Spleen (tissue), 11 donors: ENCODE results near the gene ST6GAL1. TPM values are rescaled to one million over a fixed set of nuclear protein-coding genes. Genes with fewer than 3 reads are reported as not detected.

ENCODE experiments used
- DNase-seq: peaks from one replicate; pipeline ENCODE4 v3.0.0-alpha.2; 2020
- H3K27ac ChIP-seq, 8 donors: fragments of 200-600 bp; sonication (generic) in 7 of 8; 1 replicate in 4 of 8; 2 replicates in 4 of 8; pipeline versions ENCODE4 v1.5.0 to v1.8.0; 2016 to 2021; ENCODE audit warnings: inconsistent platforms in 4 of 8, mild to moderate bottlenecking in 4 of 8, moderate library complexity in 1 of 8
- H3K27me3 ChIP-seq, 7 donors: fragments of 200-600 bp; sonication (generic) in 6 of 7; replicated peaks in 1 of 7; 1 replicate in 4 of 7; 2 replicates in 3 of 7; pipeline versions ENCODE4 v1.5.0 to v1.8.0; 2016 to 2021; ENCODE audit warnings: inconsistent platforms in 3 of 7, mild to moderate bottlenecking in 1 of 7
- H3K36me3 ChIP-seq, 6 donors: fragments of 200-600 bp; sonication (generic) in 5 of 6; 1 replicate in 4 of 6; 2 replicates in 2 of 6; pipeline versions ENCODE4 v1.5.0 to v1.8.0; 2016 to 2021; ENCODE audit warnings: inconsistent platforms in 2 of 6
- H3K4me1 ChIP-seq, 6 donors: fragments of 200-600 bp; sonication (generic) in 5 of 6; 1 replicate in 3 of 6; 2 replicates in 3 of 6; pipeline versions ENCODE4 v1.5.0 to v1.8.0; 2016 to 2021; ENCODE audit warnings: inconsistent platforms in 3 of 6
- H3K4me3 ChIP-seq, 8 donors: fragments of 200-600 bp; sonication (generic) in 7 of 8; 1 replicate in 4 of 8; 2 replicates in 4 of 8; pipeline versions ENCODE4 v1.5.0 to v1.8.0; 2016 to 2021; ENCODE audit warnings: inconsistent platforms in 4 of 8, mild to moderate bottlenecking in 4 of 8, moderate library complexity in 2 of 8
- H3K9me3 ChIP-seq, 8 donors: fragments of 200-600 bp; sonication (generic) in 7 of 8; 1 replicate in 4 of 8; 2 replicates in 4 of 8; pipeline versions ENCODE4 v1.5.0 to v1.8.0; 2016 to 2021; ENCODE audit warnings: inconsistent platforms in 4 of 8
- CTCF ChIP-seq, 11 experiments: fragments of 200-600 bp in 7 of 11; fragments of 450-650 bp in 4 of 11; sonication (generic) in 4 of 11; IDR thresholded peaks in 8 of 11; conservative IDR thresholded peaks in 3 of 11; 1 replicate in 7 of 11; 2 replicates in 4 of 11; pipeline versions ENCODE4 v1.4.0 to v1.8.0; 2016 to 2021; ENCODE audit warnings: antibody characterized with exemption in 11 of 11, inconsistent platforms in 4 of 11, mild to moderate bottlenecking in 1 of 11
- POLR2A ChIP-seq, 3 donors: fragments of 450-650 bp; IDR thresholded peaks; one replicate each; pipeline ENCODE4 v1.5.1; 2017; ENCODE audit warnings: antibody characterized with exemption in 3 of 3, mild to moderate bottlenecking in 1 of 3
- POLR2AphosphoS5 ChIP-seq, 3 donors: sonication (generic); formaldehyde crosslinking; IDR thresholded peaks; one replicate each; pipeline ENCODE4 v1.5.1; 2017; ENCODE audit warnings: antibody characterized with exemption in 3 of 3
- WGBS, 5 donors: extraction: QIAGEN DNeasy Blood & Tissue Kit in 3 of 5; methylation state at CpG; one replicate each; pipeline versions ENCODE4 v1.1.5 to v1.1.7; 2013 to 2018; 5-methylcytosine and 5-hydroxymethylcytosine counted together
- intact Hi-C: fragments of 100-400 bp; cut with DNase I; formaldehyde crosslinking; loops from one replicate; pipeline ENCODE4 v1.15.0; 2023; ENCODE audit warnings: low total_unique reads
- polyA plus RNA-seq, 3 donors: library from polyadenylated mRNA; stranded (reverse); fragments of 200-250 nt; gene quantifications; one replicate each; pipeline ENCODE4 v1.2.1, GENCODE V29; 2013
- total RNA-seq, 7 donors: library from RNA; depleted of rRNA in 3 of 7; stranded (reverse); fragments of >200 nt in 3 of 7; fragmentation: NEBNext Ultra II Directional in 4 of 7; extraction: Animal tissue kit (Norgen Biotek cat#: 25700) in 4 of 7; gene quantifications; one replicate each; pipeline versions ENCODE4 v1.1.0 to v1.2.1, GENCODE V29; 2016 to 2021
- donor health status: healthy with polysubstance abuse.
- donor health status: DM: no; HTN: no; CAD: no; lungs with moderate emphysema.
- donor health status: DM: no; HTN: no; CAD: no.
- donor health status: Bipolar disorder and iron deficiency.
- donor health status: healthy.
- donor health status: DM: no; HTN: no; CAD: no.
- donor health status: DM: yes; HTN: yes; CAD: no.

ST6GAL1 gene
- total and polyA plus RNA-seq, 10 donors, result 46.7 to 247 (median 187) TPM

GRCh38 chr3:186959029-186959624 is 28.8 kb downstream of the ST6GAL1 start:
- Histone ChIP-seq H3K36me3 (peaks cover 0 to 29% (median 5%) of the 10 kb centered on the region in 6 donors), H3K27ac (peak overlapping the region in 4 of 8 donors; percentile 6 to 73 (median 59)), H3K27me3 (no peaks in the 10 kb centered on the region), H3K9me3 (no peaks in the 10 kb centered on the region), H3K4me3 (no peak overlapping the region), H3K4me1 (peaks cover 0 to 81% (median 39%) of the 10 kb centered on the region in 6 donors)
- DNase-seq, result no peak
- intact Hi-C loops, result no loop called here
- WGBS, 5 donors, result 80 to 95% (median 86%) methylated on average over 3 of the region's 3 CpGs
- TF ChIP-seq POLR2A (IDR thresholded peaks at IDR 0.05) (no peak), POLR2AphosphoS5 (IDR thresholded peaks at IDR 0.05) (no peak), CTCF (IDR thresholded peaks at IDR 0.05 in 8 of 11, conservative IDR thresholded peaks at IDR 0.05 in 3 of 11) (no peak)

- WGBS, 5 donors, result 45 to 61% (median 52%) methylated on average over 4 of the region's 4 CpGs
- H3K27me3 ChIP-seq, result no peaks in the 10 kb centered on the region
- no peak for DNase-seq
These were observed 30.0 kb downstream of the ST6GAL1 start for GRCh38 chr3:186960347-186960746.

GRCh38 chr3:186962445-186962844 is 32.1 kb downstream of the ST6GAL1 start:
- Histone ChIP-seq H3K27ac (no peak overlapping the region), H3K4me1 (peaks cover 9 to 86% (median 45%) of the 10 kb centered on the region in 6 donors), H3K9me3 (no peaks in the 10 kb centered on the region), H3K4me3 (no peak overlapping the region), H3K36me3 (peaks cover 0 to 57% (median 19%) of the 10 kb centered on the region in 6 donors), H3K27me3 (no peaks in the 10 kb centered on the region)
- DNase-seq, result no peak
- intact Hi-C loops, result no loop called here
- TF ChIP-seq CTCF (IDR thresholded peaks at IDR 0.05 in 8 of 11, conservative IDR thresholded peaks at IDR 0.05 in 3 of 11), result no peak
- no peak for TF ChIP-seq POLR2A (IDR thresholded peaks at IDR 0.05)
- TF ChIP-seq POLR2AphosphoS5 (IDR thresholded peaks at IDR 0.05), result no peak
- WGBS, 5 donors, result 73 to 89% (median 79%) methylated on average over 1 of the region's 1 CpG

More at GRCh38 chr3:186960347-186960746, 30.0 kb downstream of the ST6GAL1 start:
- H3K4me1 ChIP-seq, result peaks cover 6 to 84% (median 44%) of the 10 kb centered on the region in 6 donors
- no peak overlapping the region for H3K4me3 ChIP-seq
- H3K9me3 ChIP-seq, result no peaks in the 10 kb centered on the region
- peaks cover 0 to 42% (median 15%) of the 10 kb centered on the region in 6 donors for H3K36me3 ChIP-seq
- H3K27ac ChIP-seq, result peak overlapping the region in 6 of 8 donors; percentile 9 to 73 (median 48)
- intact Hi-C loops, result no loop called here
- TF ChIP-seq CTCF (IDR thresholded peaks at IDR 0.05 in 8 of 11, conservative IDR thresholded peaks at IDR 0.05 in 3 of 11) (no peak), POLR2A (IDR thresholded peaks at IDR 0.05) (no peak), POLR2AphosphoS5 (IDR thresholded peaks at IDR 0.05) (no peak)

- Histone ChIP-seq H3K27ac (peak overlapping the region in 1 of 8 donors; percentile 55), H3K27me3 (no peaks in the 10 kb centered on the region), H3K4me1 (peaks cover 16 to 88% (median 50%) of the 10 kb centered on the region in 6 donors), H3K9me3 (no peaks in the 10 kb centered on the region), H3K4me3 (no peak overlapping the region), H3K36me3 (peaks cover 0 to 69% (median 22%) of the 10 kb centered on the region in 6 donors)
- WGBS, 5 donors, result 75 to 87% (median 82%) methylated on average over 5 of the region's 5 CpGs
- intact Hi-C loops, result no loop called here
- TF ChIP-seq CTCF (IDR thresholded peaks at IDR 0.05 in 8 of 11, conservative IDR thresholded peaks at IDR 0.05 in 3 of 11) (no peak), POLR2A (IDR thresholded peaks at IDR 0.05) (no peak), POLR2AphosphoS5 (IDR thresholded peaks at IDR 0.05) (no peak)
- no peak for DNase-seq
These were observed 33.3 kb downstream of the ST6GAL1 start for GRCh38 chr3:186963636-186964035.
